GM18505 (cell line): ENCODE data around the gene RIPOR3.
"Not testable (repeated sequence)": the region's sequence is repeated elsewhere in the genome, so short reads cannot be mapped to it uniquely, and the experiment has no call there.

Experiments
- ATAC-seq: cut with Tn5 transposase; IDR thresholded peaks from one replicate; pipeline ENCODE4 v1.9.1; 2021; ENCODE audit not compliant: unreplicated experiment
- POLR2A ChIP-seq: IDR thresholded peaks from 4 replicates; pipeline ENCODE4 v1.6.1; 2011; ENCODE audit warnings: borderline replicate concordance; ENCODE audit not compliant: insufficient read depth, insufficient read length; ENCODE audit errors: extremely low read depth

The RIPOR3 gene

GRCh38 chr20:50691573-50692551 is 520 bp upstream of the RIPOR3 start:
- ATAC-seq: no peak
- TF ChIP-seq POLR2A: no peak

GRCh38 chr20:50689864-50690649 is 1.3 kb downstream of the RIPOR3 start:
- TF ChIP-seq POLR2A: no peak
- no peak for ATAC-seq

- ATAC-seq: no peak
- TF ChIP-seq POLR2A: no peak
Measured at GRCh38 chr20:50688256-50688975, 2.9 kb downstream of the RIPOR3 start.

GRCh38 chr20:50686821-50687220 is 4.5 kb downstream of the RIPOR3 start:
- TF ChIP-seq POLR2A: no peak
- no peak for ATAC-seq

GRCh38 chr20:50683570-50683969 is 7.8 kb downstream of the RIPOR3 start:
- no peak for ATAC-seq
- TF ChIP-seq POLR2A: no peak

- TF ChIP-seq POLR2A: no peak
- ATAC-seq: no peak
Measured at GRCh38 chr20:50682947-50683530, 8.3 kb downstream of the RIPOR3 start.

- TF ChIP-seq POLR2A: no peak
- ATAC-seq: no peak
Measured at GRCh38 chr20:50682065-50682464, 9.3 kb downstream of the RIPOR3 start.

- no peak for TF ChIP-seq POLR2A
- ATAC-seq: no peak
Measured at GRCh38 chr20:50681359-50682064, 9.8 kb downstream of the RIPOR3 start.

- no peak for TF ChIP-seq POLR2A
- no peak for ATAC-seq
Measured at GRCh38 chr20:50680105-50680960, 11.0 kb downstream of the RIPOR3 start.

- no peak for TF ChIP-seq POLR2A
- no peak for ATAC-seq
Measured at GRCh38 chr20:50679753-50680104, 11.6 kb downstream of the RIPOR3 start.

GRCh38 chr20:50678169-50678898 is 13.0 kb downstream of the RIPOR3 start:
- no peak for TF ChIP-seq POLR2A
- ATAC-seq: no peak

- ATAC-seq: no peak
- no peak for TF ChIP-seq POLR2A
Measured at GRCh38 chr20:50676858-50677257, 14.5 kb downstream of the RIPOR3 start.

GRCh38 chr20:50676377-50676731 is 15.0 kb downstream of the RIPOR3 start:
- ATAC-seq: not testable (repeated sequence)
